Endothelial cell of umbilical vein (primary cell): Measurements from ENCODE around the gene FAM187B. TPM values are rescaled to one million over a fixed set of nuclear protein-coding genes. Genes with fewer than 3 reads are reported as not detected.

Experiments
- BruUV-seq: library from RNA; stranded (reverse); fragments of 400-500 nt; replicated peaks from 2 replicates; lab custom pipeline; 2021; lab: Mats Ljungman, UMichigan
- CTCF ChIA-PET: fragments of 300-600, 350-600 bp; sonication (Branson Sonifier 250); formaldehyde crosslinking; loops from one replicate; lab custom pipeline; 2021; ENCODE audit warnings: antibody characterized with exemption, inconsistent platforms; lab: Charles Lee
- POLR2A ChIA-PET: fragments of 300-600, 350-600 bp; sonication (Branson Sonifier 250); formaldehyde crosslinking; loops from one replicate; lab custom pipeline; 2021; ENCODE audit warnings: antibody characterized with exemption, inconsistent platforms; lab: Charles Lee
- DNase-seq: peaks from one replicate; pipeline ENCODE4 v3.0.0-alpha.2; 2011; ENCODE audit warnings: low read depth, low spot score
- FAIRE-seq: peaks from 2 replicates; lab custom pipeline; 2011; peaks lifted over from hg19 to GRCh38; lab: Jason Lieb, UNC
- H2AFZ ChIP-seq: 2 replicates; pipeline ENCODE4 v1.6.0; 2012; ENCODE audit warnings: low read depth, low read length, control low read depth, inconsistent platforms
- H3K27ac ChIP-seq: 2 replicates; pipeline ENCODE4 v1.5.1; 2011; ENCODE audit warnings: low read depth, mild to moderate bottlenecking, control low read depth, low read length, moderate library complexity; ENCODE audit not compliant: insufficient read depth
- H3K27me3 ChIP-seq, 2 experiments: 2 replicates each; pipeline versions ENCODE4 v1.6.0 to v1.6.1; 2011; ENCODE audit warnings: low read length in 2 of 2, mixed read lengths in 1 of 2; ENCODE audit not compliant: control insufficient read depth in 2 of 2, insufficient read depth in 2 of 2
- H3K36me3 ChIP-seq, 2 experiments: 2 replicates in 1 of 2; 3 replicates in 1 of 2; pipeline ENCODE4 v1.5.1; 2011; ENCODE audit warnings: low read length in 2 of 2, mild to moderate bottlenecking in 1 of 2, moderate library complexity in 1 of 2; ENCODE audit not compliant: control insufficient read depth in 2 of 2, insufficient read depth in 2 of 2; ENCODE audit errors: extremely low read depth in 1 of 2
- H3K4me1 ChIP-seq: 3 replicates; pipeline ENCODE4 v1.5.1; 2011; ENCODE audit warnings: mild to moderate bottlenecking, low read length; ENCODE audit not compliant: control insufficient read depth, insufficient read depth; ENCODE audit errors: extremely low read depth
- H3K4me2 ChIP-seq: 2 replicates; pipeline ENCODE4 v1.6.1; 2011; ENCODE audit warnings: low read length, control low read depth, mixed read lengths; ENCODE audit not compliant: insufficient read depth
- H3K4me3 ChIP-seq, 3 experiments: fragments of 200-600 bp in 1 of 3; sonication (generic), shearing (Covaris generic) in 1 of 3; replicated peaks in 1 of 3; 2 replicates each; pipeline ENCODE4 v1.5.1; 2011 to 2016; ENCODE audit warnings: control low read depth in 3 of 3, low read length in 3 of 3, mild to moderate bottlenecking in 2 of 3, inconsistent platforms in 1 of 3, low read depth in 1 of 3, moderate library complexity in 1 of 3; ENCODE audit not compliant: insufficient read depth in 1 of 3
- H3K79me2 ChIP-seq: 2 replicates; pipeline ENCODE4 v1.6.0; 2012; ENCODE audit warnings: low read length, inconsistent platforms; ENCODE audit not compliant: control insufficient read depth, insufficient read depth
- H3K9ac ChIP-seq: replicated peaks from 2 replicates; pipeline ENCODE3; 2011; ENCODE audit warnings: low read length, control low read depth; ENCODE audit not compliant: insufficient read depth; ENCODE audit errors: extremely low read depth
- H3K9me1 ChIP-seq: replicated peaks from 3 replicates; pipeline ENCODE4 v1.6.0; 2011; ENCODE audit warnings: mild to moderate bottlenecking, low read length; ENCODE audit not compliant: control insufficient read depth, insufficient read depth; ENCODE audit errors: extremely low read depth
- H3K9me3 ChIP-seq: replicated peaks from 2 replicates; pipeline ENCODE4 v1.5.1; 2012; ENCODE audit warnings: low read length, inconsistent platforms; ENCODE audit not compliant: control insufficient read depth, insufficient read depth
- H4K20me1 ChIP-seq: replicated peaks from 2 replicates; pipeline ENCODE3; 2011; ENCODE audit warnings: mild to moderate bottlenecking, low read length; ENCODE audit not compliant: control insufficient read depth, insufficient read depth; ENCODE audit errors: extremely low read depth
- EZH2 ChIP-seq: IDR thresholded peaks from 2 replicates; pipeline ENCODE4 v1.6.1; 2012; ENCODE audit warnings: borderline replicate concordance, low read depth, mild to moderate bottlenecking, moderate library complexity, low read length, inconsistent platforms; ENCODE audit not compliant: severe bottlenecking
- FOS ChIP-seq: IDR thresholded peaks from 2 replicates; pipeline ENCODE4 v1.6.1; 2011; ENCODE audit warnings: mild to moderate bottlenecking, low read length, moderate library complexity, borderline replicate concordance; ENCODE audit not compliant: insufficient read depth
- GATA2 ChIP-seq: IDR thresholded peaks from 2 replicates; pipeline ENCODE4 v1.7.0; 2011; ENCODE audit warnings: low read depth, mild to moderate bottlenecking, moderate library complexity, mixed read lengths, low read length; ENCODE audit not compliant: insufficient read length, insufficient read depth
- JUN ChIP-seq: IDR thresholded peaks from 2 replicates; pipeline ENCODE4 v1.6.1; 2011; ENCODE audit warnings: borderline replicate concordance, low read depth; ENCODE audit not compliant: insufficient read length, insufficient read depth
- MYC ChIP-seq: IDR thresholded peaks from one replicate; pipeline ENCODE4 v1.6.1; 2011; ENCODE audit warnings: mild to moderate bottlenecking, low read depth, low read length
- POLR2A ChIP-seq: IDR thresholded peaks from 2 replicates; pipeline ENCODE4 v1.6.1; 2012; ENCODE audit warnings: low read depth, mild to moderate bottlenecking, control low read depth, low read length
- POLR2AphosphoS5 ChIP-seq: IDR thresholded peaks from 2 replicates; pipeline ENCODE4 v1.6.1; 2012; ENCODE audit warnings: low read depth, mild to moderate bottlenecking, control low read depth, low read length, moderate library complexity; ENCODE audit not compliant: insufficient read depth
- dilution Hi-C: fragments of 300-500 bp; cut with MboI; formaldehyde crosslinking; loops from one replicate; pipeline ENCODE4 v1.15.0; 2019; ENCODE audit warnings: low sequenced_read_pairs; ENCODE audit not compliant: extremely low pct_ligation_motif_present
- intact Hi-C: fragments of 100-400 bp; cut with micrococcal nuclease; formaldehyde crosslinking; loops from one replicate; pipeline ENCODE4 v1.10.0; 2022
- polyA plus RNA-seq, 4 experiments: library from polyadenylated mRNA; depleted of rRNA in 3 of 4; stranded (reverse) in 3 of 4; unstranded in 1 of 4; fragments of >200 nt; gene quantifications; 2 replicates each; pipeline versions ENCODE4 v1.2.1 to v1.2.3, GENCODE V29; 2011 to 2012; ENCODE audit warnings: missing spikeins in 1 of 4
- total RNA-seq: library from RNA; stranded (reverse); gene quantifications from 2 replicates; pipeline ENCODE4 v1.2.3, GENCODE V29; 2021
- TF ChIP-seq, protein P1 (sequence below), 2 donors: IDR thresholded peaks; 1 replicate in 1 of 2; 2 replicates in 1 of 2; pipeline ENCODE4 v1.5.1; 2011; ENCODE audit warnings: low read length in 2 of 2, mild to moderate bottlenecking in 2 of 2, moderate library complexity in 2 of 2, control low read depth in 1 of 2, inconsistent platforms in 1 of 2, low read depth in 1 of 2; ENCODE audit not compliant: insufficient read depth in 1 of 2; ENCODE audit errors: extremely low read depth in 1 of 2
- TF ChIP-seq, protein P2 (sequence below): IDR thresholded peaks from 2 replicates; pipeline ENCODE4 v1.6.1; 2011; ENCODE audit not compliant: insufficient read depth, insufficient read length

The FAM187B gene
- total and polyA plus RNA-seq, 2 donors (not counting 3 experiments of a cell fraction or from before 2014, with no cell fraction given): not detected

DNA sequence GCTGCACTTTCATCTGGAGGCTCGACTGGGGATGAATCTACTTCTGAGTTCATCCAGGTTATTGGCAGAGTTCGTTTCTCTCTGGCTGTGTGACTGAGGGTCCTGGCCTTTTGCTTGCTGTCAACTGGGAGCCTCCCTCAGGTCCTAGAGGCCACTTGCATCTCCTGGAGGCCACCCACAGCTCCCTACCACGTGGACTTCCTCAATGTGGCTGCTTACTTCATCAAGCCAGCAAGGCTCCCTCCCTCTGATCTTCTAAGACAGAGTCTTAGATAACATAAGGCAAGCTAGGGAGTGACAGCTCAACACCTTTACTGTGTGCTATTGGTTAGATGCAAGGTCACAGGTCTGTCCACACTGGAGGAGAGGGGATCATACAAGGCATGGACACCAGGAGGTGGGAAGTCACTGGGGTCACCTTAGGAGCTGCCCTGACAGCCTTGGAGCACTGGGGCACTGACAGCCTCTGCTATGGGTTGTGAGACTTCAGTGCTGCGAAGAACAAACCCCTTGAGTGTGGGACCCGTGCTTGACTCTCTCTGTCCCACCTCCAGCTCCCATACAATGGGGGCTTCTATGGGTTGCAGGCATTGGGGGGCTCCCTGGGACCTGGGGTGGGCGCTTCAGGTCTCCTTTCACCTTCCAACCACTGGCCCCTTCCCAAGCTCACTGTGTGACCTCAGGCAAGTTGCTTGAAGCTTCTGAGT lies 5.3 kb downstream of the FAM187B start:
- Histone ChIP-seq H3K4me2 (no peak overlapping the region), H4K20me1 (no peaks in the 10 kb centered on the region), H3K79me2 (no peaks in the 10 kb centered on the region), H3K27me3 (peaks cover 0 to 2% of the 10 kb centered on the region in 2 experiments), H3K9me3 (no peaks in the 10 kb centered on the region), H3K9ac (no peak overlapping the region), H3K36me3 (no peaks in the 10 kb centered on the region), H3K4me1 (no peaks in the 10 kb centered on the region), H3K9me1 (no peaks in the 10 kb centered on the region), H3K27ac (no peak overlapping the region), H2AFZ (no peak overlapping the region), H3K4me3 (no peak overlapping the region)
- no peak for TF ChIP-seq POLR2A
- TF ChIP-seq POLR2AphosphoS5: no peak
- no peak for TF ChIP-seq MYC
- TF ChIP-seq, protein P1, sequence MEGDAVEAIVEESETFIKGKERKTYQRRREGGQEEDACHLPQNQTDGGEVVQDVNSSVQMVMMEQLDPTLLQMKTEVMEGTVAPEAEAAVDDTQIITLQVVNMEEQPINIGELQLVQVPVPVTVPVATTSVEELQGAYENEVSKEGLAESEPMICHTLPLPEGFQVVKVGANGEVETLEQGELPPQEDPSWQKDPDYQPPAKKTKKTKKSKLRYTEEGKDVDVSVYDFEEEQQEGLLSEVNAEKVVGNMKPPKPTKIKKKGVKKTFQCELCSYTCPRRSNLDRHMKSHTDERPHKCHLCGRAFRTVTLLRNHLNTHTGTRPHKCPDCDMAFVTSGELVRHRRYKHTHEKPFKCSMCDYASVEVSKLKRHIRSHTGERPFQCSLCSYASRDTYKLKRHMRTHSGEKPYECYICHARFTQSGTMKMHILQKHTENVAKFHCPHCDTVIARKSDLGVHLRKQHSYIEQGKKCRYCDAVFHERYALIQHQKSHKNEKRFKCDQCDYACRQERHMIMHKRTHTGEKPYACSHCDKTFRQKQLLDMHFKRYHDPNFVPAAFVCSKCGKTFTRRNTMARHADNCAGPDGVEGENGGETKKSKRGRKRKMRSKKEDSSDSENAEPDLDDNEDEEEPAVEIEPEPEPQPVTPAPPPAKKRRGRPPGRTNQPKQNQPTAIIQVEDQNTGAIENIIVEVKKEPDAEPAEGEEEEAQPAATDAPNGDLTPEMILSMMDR (IDR thresholded peaks at IDR 0.05; ENCODE audit: extremely low read depth in 1 of 2, insufficient read depth in 1 of 2, low read depth in 1 of 2, low read length in 2 of 2): no peak
- TF ChIP-seq JUN: no peak
- TF ChIP-seq, protein P2, sequence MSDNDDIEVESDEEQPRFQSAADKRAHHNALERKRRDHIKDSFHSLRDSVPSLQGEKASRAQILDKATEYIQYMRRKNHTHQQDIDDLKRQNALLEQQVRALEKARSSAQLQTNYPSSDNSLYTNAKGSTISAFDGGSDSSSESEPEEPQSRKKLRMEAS: no peak
- TF ChIP-seq FOS: no peak
- TF ChIP-seq EZH2: no peak
- TF ChIP-seq GATA2: no peak
- DNase-seq: no peak
- BruUV-seq: no TSS peak
- no peak for FAIRE-seq
- intact Hi-C loops: no loop called here
- CTCF ChIA-PET: interaction anchor here (1.0 kb wide), 1 partner anchor 32 kb away, joined by 3 read pairs; no protein-coding TSS in a partner anchor
- POLR2A ChIA-PET: no interaction called here
- dilution Hi-C loops: no loop called here
